ENCODE data around the gene NUP214. TPM values are rescaled to one million over a fixed set of nuclear protein-coding genes. Genes with fewer than 3 reads are reported as not detected.

NUP214 gene
- total RNA-seq, 2 donors from 2014 or later = 43.9 to 115 TPM

DNA sequence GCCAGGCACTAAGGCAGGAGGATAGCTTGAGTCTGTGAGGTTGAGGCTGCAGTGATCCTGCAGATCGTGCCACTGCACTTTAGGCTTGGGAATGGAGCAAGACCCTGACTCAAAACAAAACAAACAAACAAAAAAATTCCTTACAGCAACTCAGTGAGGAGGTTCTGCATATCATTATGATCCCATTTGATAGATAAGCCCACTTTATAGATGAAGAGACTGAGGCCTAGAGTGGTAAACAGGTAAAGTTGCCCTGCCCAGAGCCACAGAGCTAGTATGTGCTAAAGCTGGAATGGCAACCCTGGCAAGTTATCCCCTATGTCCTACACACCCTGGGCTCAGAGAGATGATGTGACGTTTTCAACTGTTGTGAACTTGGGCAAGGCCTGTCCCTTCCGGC is 21.9 kb upstream of the NUP214 start:
- H3K27ac ChIP-seq = no peak overlapping the region

DNA sequence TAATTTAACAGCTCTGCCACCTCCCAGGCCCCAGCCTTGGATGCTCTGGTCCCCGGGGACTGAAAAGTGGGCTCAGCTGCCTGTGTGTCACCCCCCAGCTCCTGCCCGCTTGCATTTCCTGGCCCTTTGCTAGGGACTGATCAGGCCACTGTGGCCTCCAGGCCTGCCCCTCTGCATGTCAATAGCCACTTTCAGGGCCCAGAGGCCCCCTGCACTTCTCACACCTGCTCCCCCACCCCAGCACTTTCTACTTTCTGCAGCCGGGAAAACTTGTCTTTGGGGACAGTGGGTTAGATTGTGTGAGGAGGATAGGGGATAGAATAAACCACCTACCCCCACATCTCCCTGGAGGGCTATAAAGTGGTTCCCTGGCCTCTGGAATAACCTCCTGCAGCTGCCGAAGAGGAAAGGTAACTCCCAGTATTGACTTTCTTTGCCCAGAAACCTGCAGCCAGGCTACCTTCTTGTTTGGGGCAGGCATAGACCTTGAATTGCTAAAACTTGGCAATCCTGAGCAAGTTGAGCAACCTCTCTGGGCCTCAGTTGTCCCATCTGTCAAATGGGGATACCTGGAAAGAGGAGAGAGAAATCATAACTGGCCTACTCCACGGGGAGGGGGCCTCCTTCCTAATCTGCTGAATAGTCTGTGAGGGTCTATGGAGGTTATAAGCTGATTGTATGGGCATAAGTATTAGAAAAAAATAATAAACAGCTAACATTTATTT is 21.2 kb upstream of the NUP214 start:
- Histone ChIP-seq H3K4me1 (replicated peaks) (no peaks in the 10 kb centered on the region), H3K36me3 (no peaks in the 10 kb centered on the region), H3K4me3 (no peak overlapping the region), H3K27me3 (replicated peaks; ENCODE audit: insufficient read depth) (no peaks in the 10 kb centered on the region), H3K27ac (no peak overlapping the region), H3K9me3 (no peaks in the 10 kb centered on the region)
- TF ChIP-seq, protein P1, sequence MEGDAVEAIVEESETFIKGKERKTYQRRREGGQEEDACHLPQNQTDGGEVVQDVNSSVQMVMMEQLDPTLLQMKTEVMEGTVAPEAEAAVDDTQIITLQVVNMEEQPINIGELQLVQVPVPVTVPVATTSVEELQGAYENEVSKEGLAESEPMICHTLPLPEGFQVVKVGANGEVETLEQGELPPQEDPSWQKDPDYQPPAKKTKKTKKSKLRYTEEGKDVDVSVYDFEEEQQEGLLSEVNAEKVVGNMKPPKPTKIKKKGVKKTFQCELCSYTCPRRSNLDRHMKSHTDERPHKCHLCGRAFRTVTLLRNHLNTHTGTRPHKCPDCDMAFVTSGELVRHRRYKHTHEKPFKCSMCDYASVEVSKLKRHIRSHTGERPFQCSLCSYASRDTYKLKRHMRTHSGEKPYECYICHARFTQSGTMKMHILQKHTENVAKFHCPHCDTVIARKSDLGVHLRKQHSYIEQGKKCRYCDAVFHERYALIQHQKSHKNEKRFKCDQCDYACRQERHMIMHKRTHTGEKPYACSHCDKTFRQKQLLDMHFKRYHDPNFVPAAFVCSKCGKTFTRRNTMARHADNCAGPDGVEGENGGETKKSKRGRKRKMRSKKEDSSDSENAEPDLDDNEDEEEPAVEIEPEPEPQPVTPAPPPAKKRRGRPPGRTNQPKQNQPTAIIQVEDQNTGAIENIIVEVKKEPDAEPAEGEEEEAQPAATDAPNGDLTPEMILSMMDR (IDR thresholded peaks at IDR 0.05) = no peak
- intact Hi-C loops (cut with DNase I) = no loop called here
- no peak for DNase-seq (ENCODE audit: low spot score)
- WGBS = 83% methylated on average over 5 of the region's 5 CpGs

More for the DNA sequence above, 21.9 kb upstream of the NUP214 start:
- TF ChIP-seq POLR2A (IDR thresholded peaks at IDR 0.05) (no peak), POLR2AphosphoS5 (IDR thresholded peaks at IDR 0.05) (no peak)
- TF ChIP-seq, protein P1 (IDR thresholded peaks at IDR 0.05) = no peak
- H3K9me3 ChIP-seq = no peaks in the 10 kb centered on the region
- 95% methylated on average over 3 of the region's 3 CpGs for WGBS
- no peaks in the 10 kb centered on the region for H3K4me1 ChIP-seq (replicated peaks)
- H3K4me3 ChIP-seq = no peak overlapping the region
- intact Hi-C loops (cut with DNase I) = no loop called here
- H3K27me3 ChIP-seq (replicated peaks; ENCODE audit: insufficient read depth) = no peaks in the 10 kb centered on the region
- H3K36me3 ChIP-seq = no peaks in the 10 kb centered on the region
- no peak for DNase-seq (ENCODE audit: low spot score)

DNA sequence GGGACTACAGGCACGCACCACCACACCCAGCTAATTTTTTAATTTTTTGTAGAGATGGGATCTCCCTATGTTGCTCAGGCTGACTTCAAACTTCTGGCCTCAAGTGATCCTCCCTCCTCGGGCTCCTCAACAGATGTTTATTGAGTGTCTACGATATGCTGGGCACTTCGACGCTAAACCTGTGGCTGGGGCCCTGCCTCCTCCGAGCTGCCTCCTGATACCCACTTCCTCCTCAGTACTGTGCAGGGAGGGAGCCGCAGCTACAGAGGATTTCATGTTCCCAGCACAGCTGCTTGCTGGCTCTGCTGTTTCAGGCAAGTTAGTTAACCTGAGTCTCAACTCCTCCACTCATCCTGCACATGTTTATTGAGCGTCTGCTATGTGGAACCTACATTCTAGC is 19.4 kb upstream of the NUP214 start:
- intact Hi-C loops (cut with DNase I) = no loop called here
- Histone ChIP-seq H3K9me3 (no peaks in the 10 kb centered on the region), H3K27ac (no peak overlapping the region), H3K4me3 (no peak overlapping the region), H3K27me3 (replicated peaks; ENCODE audit: insufficient read depth) (no peaks in the 10 kb centered on the region), H3K4me1 (replicated peaks) (no peaks in the 10 kb centered on the region), H3K36me3 (no peaks in the 10 kb centered on the region)
- WGBS = 95% methylated on average over 8 of the region's 8 CpGs
- TF ChIP-seq, protein P1 (IDR thresholded peaks at IDR 0.05) = no peak
- TF ChIP-seq POLR2AphosphoS5 (IDR thresholded peaks at IDR 0.05) = no peak
- no peak for TF ChIP-seq POLR2A (IDR thresholded peaks at IDR 0.05)
- DNase-seq (ENCODE audit: low spot score) = no peak

DNA sequence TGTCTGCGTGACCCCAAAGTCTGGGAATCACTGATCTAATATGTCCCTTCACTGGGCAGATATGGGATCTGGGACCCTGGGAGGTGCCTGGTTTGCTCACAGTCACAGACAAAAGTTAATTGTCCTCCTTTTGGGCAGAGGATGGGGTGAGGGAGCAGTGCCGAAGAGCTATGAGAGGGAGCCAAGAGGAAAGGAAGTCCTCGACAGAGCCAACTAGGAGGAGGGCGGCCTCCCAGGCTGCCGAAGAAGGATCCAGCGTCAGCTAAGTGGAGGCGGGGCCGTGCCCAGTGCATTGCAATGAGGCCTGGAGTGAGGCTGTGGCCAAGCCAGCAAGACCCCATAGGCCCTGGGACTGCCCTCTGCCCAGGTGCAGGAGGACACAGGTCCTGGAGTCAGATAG is 17.6 kb upstream of the NUP214 start:
- 67% methylated on average over 8 of the region's 8 CpGs for WGBS
- TF ChIP-seq POLR2A (IDR thresholded peaks at IDR 0.05) (no peak), POLR2AphosphoS5 (IDR thresholded peaks at IDR 0.05) (no peak)
- TF ChIP-seq, protein P1 (IDR thresholded peaks at IDR 0.05) = no peak
- intact Hi-C loops (cut with DNase I) = no loop called here

DNA sequence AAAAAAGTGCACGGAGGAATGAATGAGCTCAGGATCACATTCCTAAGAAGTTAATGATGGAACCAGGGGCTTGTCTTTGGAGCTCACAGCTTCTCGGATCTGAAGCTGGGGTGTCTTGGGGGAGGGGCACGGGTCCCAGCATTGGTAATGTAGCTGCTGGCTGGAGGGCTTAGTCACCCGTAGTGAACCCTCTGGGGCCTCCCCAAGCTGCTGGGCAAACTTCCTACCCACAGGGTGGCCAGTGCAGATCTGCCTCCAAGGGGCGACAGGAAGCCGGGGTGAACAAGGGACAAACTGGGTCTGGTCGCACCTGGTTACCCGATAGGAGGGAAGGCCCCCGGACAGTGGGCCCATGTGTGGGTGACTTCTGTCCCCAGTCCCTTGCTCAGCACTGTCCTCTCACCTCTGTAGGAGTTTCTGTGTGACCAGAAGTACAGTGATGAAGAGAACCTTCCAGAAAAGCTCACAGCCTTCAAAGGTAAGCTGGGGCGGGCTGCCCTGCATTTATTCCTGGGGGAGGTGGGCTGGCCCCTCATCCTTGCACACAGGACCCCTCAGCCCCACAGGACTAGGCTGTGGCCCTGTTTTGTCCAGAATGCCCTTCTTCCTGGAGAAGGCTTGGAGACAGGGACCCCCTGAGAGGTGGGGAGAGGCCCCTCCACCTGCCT is 14.1 kb upstream of the NUP214 start:
- Histone ChIP-seq H3K36me3 (no peaks in the 10 kb centered on the region), H3K27me3 (replicated peaks; ENCODE audit: insufficient read depth) (no peaks in the 10 kb centered on the region), H3K9me3 (no peaks in the 10 kb centered on the region), H3K4me1 (replicated peaks) (no peaks in the 10 kb centered on the region), H3K27ac (no peak overlapping the region), H3K4me3 (no peak overlapping the region)
- intact Hi-C loops (cut with DNase I) = no loop called here
- 64% methylated on average over 10 of the region's 10 CpGs for WGBS
- TF ChIP-seq, protein P1 (IDR thresholded peaks at IDR 0.05) = no peak
- TF ChIP-seq POLR2AphosphoS5 (IDR thresholded peaks at IDR 0.05) (no peak), POLR2A (IDR thresholded peaks at IDR 0.05) (no peak)
- no peak for DNase-seq (ENCODE audit: low spot score)

More for the DNA sequence above, 17.6 kb upstream of the NUP214 start:
- no peaks in the 10 kb centered on the region for H3K27me3 ChIP-seq (replicated peaks; ENCODE audit: insufficient read depth)
- no peak for DNase-seq (ENCODE audit: low spot score)
- no peak overlapping the region for H3K4me3 ChIP-seq
- no peaks in the 10 kb centered on the region for H3K4me1 ChIP-seq (replicated peaks)
- no peaks in the 10 kb centered on the region for H3K36me3 ChIP-seq
- no peak overlapping the region for H3K27ac ChIP-seq
- H3K9me3 ChIP-seq = no peaks in the 10 kb centered on the region

Data from prostate gland (tissue), 2 donors.